Natural killer cell (primary cell): Measurements from ENCODE around the gene HADH. TPM values are rescaled to one million over a fixed set of nuclear protein-coding genes. Genes with fewer than 3 reads are reported as not detected.
A peak's percentile ranks its signal among the peaks of the same experiment; 100 is the strongest.

ENCODE experiments used
- ATAC-seq, 3 donors: fragments of 150-1000 bp in 2 of 3; fragments of 200-7000 bp in 1 of 3; cut with Tn5 transposase; 1 replicate in 1 of 3; 2 replicates in 2 of 3; pipeline ENCODE4 v1.10.0; 2021; ENCODE audit warnings: mild to moderate bottlenecking in 2 of 3, moderate library complexity in 2 of 3
- DNase-seq, 2 donors: peaks; one replicate each; pipeline versions ENCODE4 v3.0.0 to v3.0.0-alpha.2; 2013 to 2021; ENCODE audit warnings: mixed read lengths in 1 of 2
- H3K27ac ChIP-seq: one replicate; pipeline ENCODE4 v1.5.1; 2013; ENCODE audit warnings: mild to moderate bottlenecking, low read length
- H3K27me3 ChIP-seq: one replicate; pipeline ENCODE4 v1.6.1; 2013; ENCODE audit warnings: low read length; ENCODE audit not compliant: control insufficient read depth, insufficient read depth
- H3K36me3 ChIP-seq: one replicate; pipeline ENCODE4 v1.6.1; 2013; ENCODE audit warnings: low read length; ENCODE audit not compliant: control insufficient read depth, insufficient read depth
- H3K4me1 ChIP-seq: one replicate; pipeline ENCODE4 v1.6.1; 2013; ENCODE audit warnings: low read length; ENCODE audit not compliant: control insufficient read depth, insufficient read depth
- H3K4me3 ChIP-seq: one replicate; pipeline ENCODE4 v1.5.1; 2013; ENCODE audit warnings: low read length
- H3K9me3 ChIP-seq: one replicate; pipeline ENCODE4 v1.6.1; 2013; ENCODE audit warnings: low read length; ENCODE audit not compliant: control insufficient read depth, insufficient read depth
- H3K27ac Mint-ChIP-seq, 2 donors: one replicate each; pipeline ENCODE4 v1.8.0; 2022; ENCODE audit warnings: mild to moderate bottlenecking in 2 of 2, mixed read lengths in 2 of 2, moderate library complexity in 1 of 2
- H3K27me3 Mint-ChIP-seq, 2 donors: one replicate each; pipeline ENCODE4 v1.8.0; 2022; ENCODE audit warnings: low read depth in 2 of 2, mixed read lengths in 2 of 2
- H3K36me3 Mint-ChIP-seq: one replicate; pipeline ENCODE4 v1.8.0; 2022; ENCODE audit warnings: mixed read lengths
- H3K4me1 Mint-ChIP-seq, 2 donors: one replicate each; pipeline ENCODE4 v1.8.0; 2022; ENCODE audit warnings: mixed read lengths in 2 of 2
- H3K4me3 Mint-ChIP-seq: one replicate; pipeline ENCODE4 v1.8.0; 2022; ENCODE audit warnings: mild to moderate bottlenecking, moderate library complexity, mixed read lengths
- H3K9me3 Mint-ChIP-seq, 2 donors: one replicate each; pipeline ENCODE4 v1.8.0; 2022; ENCODE audit warnings: mixed read lengths in 2 of 2
- CTCF ChIP-seq: fragments of 200-600 bp; IDR thresholded peaks from one replicate; pipeline ENCODE4 v1.8.0; 2022; ENCODE audit warnings: antibody characterized with exemption
- WGBS: methylation state at CpG from one replicate; pipeline ENCODE4 v1.1.7; 2013; ENCODE audit warnings: missing lambda C conversion rate; ENCODE audit not compliant: insufficient coverage; 5-methylcytosine and 5-hydroxymethylcytosine counted together
- intact Hi-C: fragments of 100-400 bp; cut with micrococcal nuclease; formaldehyde crosslinking; loops from one replicate; pipeline ENCODE4 v1.14.2; 2022
- total RNA-seq, 4 donors: library from RNA; stranded (reverse); fragments of 120-200 nt in 1 of 4; gene quantifications; one replicate each; pipeline versions ENCODE4 v1.2.3 to v1.2.4, GENCODE V29; 2013 to 2022

The HADH gene
- total RNA-seq, 3 donors from 2014 or later (not counting 1 experiment from before 2014, with no cell fraction given), result 9.1 to 16.5 (median 14.4) TPM

- intact Hi-C loops, result no loop called here
- no peak for TF ChIP-seq CTCF
- H3K36me3 Mint-ChIP-seq, result peaks cover 3% of the 10 kb centered on the region
- no peaks in the 10 kb centered on the region for H3K27me3 Mint-ChIP-seq
- no peak for ATAC-seq
- H3K9me3 Mint-ChIP-seq, result no peaks in the 10 kb centered on the region
- peak in 1 of 2 donors; percentile 58 for DNase-seq
- H3K4me3 ChIP-seq, result no peak overlapping the region
- peaks cover 25% of the 10 kb centered on the region for H3K36me3 ChIP-seq
- no peak overlapping the region for H3K27ac ChIP-seq
- peaks cover 0 to 16% of the 10 kb centered on the region in 2 donors for H3K4me1 Mint-ChIP-seq
- WGBS, result 75% methylated on average over 9 of the region's 9 CpGs
- H3K27me3 ChIP-seq, result no peaks in the 10 kb centered on the region
- peaks cover 7% of the 10 kb centered on the region for H3K4me1 ChIP-seq
- H3K9me3 ChIP-seq, result no peaks in the 10 kb centered on the region
- H3K27ac Mint-ChIP-seq, result no peak overlapping the region
- H3K4me3 Mint-ChIP-seq, result no peak overlapping the region
These were observed 39.5 kb downstream of the HADH start for GRCh38 chr4:108029016-108029720.

DNA sequence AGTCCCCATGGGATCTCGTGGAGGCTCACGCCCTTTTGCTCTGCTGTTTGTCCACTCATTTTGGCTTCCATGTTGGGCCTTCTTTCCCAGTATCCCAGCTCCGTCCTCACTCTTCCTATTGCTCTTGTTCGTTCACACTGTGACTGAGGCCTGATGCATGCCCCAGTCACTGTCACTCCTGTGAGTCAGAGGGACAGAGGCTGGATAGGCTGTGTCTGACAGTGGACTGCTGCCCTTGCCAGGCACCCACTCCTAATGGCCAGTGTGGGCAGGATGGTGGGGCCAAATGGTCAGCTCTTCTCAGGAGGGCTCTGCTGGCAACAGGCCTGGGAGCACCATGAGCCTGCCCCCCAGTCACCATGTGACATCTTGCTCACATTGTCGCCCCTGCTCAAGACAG, 40.0 kb downstream of the HADH start:
- no peak for ATAC-seq
- 94% methylated on average over 5 of the region's 5 CpGs for WGBS
- no peak for TF ChIP-seq CTCF
- Histone ChIP-seq H3K4me3 (no peak overlapping the region), H3K27me3 (no peaks in the 10 kb centered on the region), H3K36me3 (peaks cover 25% of the 10 kb centered on the region), H3K9me3 (no peaks in the 10 kb centered on the region), H3K4me1 (peaks cover 7% of the 10 kb centered on the region), H3K27ac (no peak overlapping the region)
- H3K4me3 Mint-ChIP-seq, result no peak overlapping the region
- H3K27ac Mint-ChIP-seq, result peak overlapping the region in 1 of 2 donors; percentile 26
- no peaks in the 10 kb centered on the region for H3K9me3 Mint-ChIP-seq
- H3K27me3 Mint-ChIP-seq, result no peaks in the 10 kb centered on the region
- peaks cover 0 to 16% of the 10 kb centered on the region in 2 donors for H3K4me1 Mint-ChIP-seq
- no peak for DNase-seq
- intact Hi-C loops, result loop anchor here (5.0 kb wide), 1 partner anchor 543 kb away; no protein-coding TSS in a partner anchor
- no peaks in the 10 kb centered on the region for H3K36me3 Mint-ChIP-seq

- intact Hi-C loops, result loop anchor here (5.0 kb wide), 1 partner anchor 542 kb away; no protein-coding TSS in a partner anchor
- Histone ChIP-seq H3K9me3 (no peaks in the 10 kb centered on the region), H3K27ac (no peak overlapping the region), H3K36me3 (peaks cover 20% of the 10 kb centered on the region), H3K27me3 (no peaks in the 10 kb centered on the region), H3K4me3 (no peak overlapping the region), H3K4me1 (peaks cover 7% of the 10 kb centered on the region)
- ATAC-seq (peak; percentile 67 to 71 (median 69)), DNase-seq (peak in 1 of 2 donors; percentile 87)
- Mint-ChIP-seq H3K4me1 (peaks cover 0 to 16% of the 10 kb centered on the region in 2 donors), H3K27ac (peak overlapping the region in 1 of 2 donors; percentile 26), H3K9me3 (no peaks in the 10 kb centered on the region), H3K36me3 (no peaks in the 10 kb centered on the region), H3K4me3 (no peak overlapping the region), H3K27me3 (no peaks in the 10 kb centered on the region)
- WGBS, result 67% methylated on average over 2 of the region's 2 CpGs
- TF ChIP-seq CTCF, result no peak
These were observed 40.6 kb downstream of the HADH start for GRCh38 chr4:108030332-108030731.
